ENCODE results near the gene CRLF1.

The CRLF1 gene

DNA sequence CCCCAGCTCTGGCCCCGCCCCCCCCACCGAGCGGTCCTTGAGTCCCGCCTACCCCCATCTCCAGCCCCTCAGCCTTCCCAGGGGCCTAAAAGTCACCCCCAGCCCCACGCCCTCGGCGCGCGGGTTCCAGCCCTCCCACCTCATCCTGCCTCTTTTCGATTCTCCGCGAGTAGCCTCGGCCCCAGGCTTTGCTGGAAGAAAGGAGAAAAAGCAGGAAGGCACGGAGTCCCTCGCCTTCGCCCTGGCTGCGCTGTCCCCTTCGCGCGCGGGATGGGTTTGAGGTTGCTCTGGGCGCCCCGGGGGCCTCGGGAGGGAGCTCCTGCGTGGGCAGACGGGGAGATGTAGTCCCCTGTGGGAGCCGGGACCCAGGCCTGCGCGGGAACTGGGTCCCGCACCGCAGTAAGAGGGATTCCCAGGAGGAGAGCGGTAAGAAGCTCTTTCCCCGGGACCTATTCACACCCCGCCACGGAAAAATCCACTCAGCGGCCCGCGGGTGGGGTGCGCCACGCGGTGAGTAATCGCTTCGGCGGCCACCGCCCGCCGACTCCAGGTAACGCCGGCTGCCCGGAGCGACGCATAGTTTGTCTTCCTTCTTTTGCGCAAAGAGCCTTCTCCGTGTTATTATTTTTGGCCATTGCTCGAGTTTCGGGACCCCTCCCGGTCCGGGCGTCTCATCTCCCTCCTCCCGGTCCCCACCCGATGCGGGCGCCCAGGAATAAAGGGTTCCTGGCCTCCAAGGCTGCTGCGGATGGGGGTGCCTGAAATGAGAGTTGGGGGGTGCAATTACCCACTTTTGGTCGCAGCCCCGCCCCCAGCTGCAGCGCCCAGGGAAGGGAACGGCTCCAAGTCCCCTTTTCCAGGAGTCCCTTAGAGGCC lies 865 bp upstream of the CRLF1 start:
- 0 out of 2 replicates have a peak overlapping the region, but pooled peaks have one; percentile 8 for H3K4me3 ChIP-seq (ENCODE audit: low read depth, low read length)
- TF ChIP-seq, protein P1, sequence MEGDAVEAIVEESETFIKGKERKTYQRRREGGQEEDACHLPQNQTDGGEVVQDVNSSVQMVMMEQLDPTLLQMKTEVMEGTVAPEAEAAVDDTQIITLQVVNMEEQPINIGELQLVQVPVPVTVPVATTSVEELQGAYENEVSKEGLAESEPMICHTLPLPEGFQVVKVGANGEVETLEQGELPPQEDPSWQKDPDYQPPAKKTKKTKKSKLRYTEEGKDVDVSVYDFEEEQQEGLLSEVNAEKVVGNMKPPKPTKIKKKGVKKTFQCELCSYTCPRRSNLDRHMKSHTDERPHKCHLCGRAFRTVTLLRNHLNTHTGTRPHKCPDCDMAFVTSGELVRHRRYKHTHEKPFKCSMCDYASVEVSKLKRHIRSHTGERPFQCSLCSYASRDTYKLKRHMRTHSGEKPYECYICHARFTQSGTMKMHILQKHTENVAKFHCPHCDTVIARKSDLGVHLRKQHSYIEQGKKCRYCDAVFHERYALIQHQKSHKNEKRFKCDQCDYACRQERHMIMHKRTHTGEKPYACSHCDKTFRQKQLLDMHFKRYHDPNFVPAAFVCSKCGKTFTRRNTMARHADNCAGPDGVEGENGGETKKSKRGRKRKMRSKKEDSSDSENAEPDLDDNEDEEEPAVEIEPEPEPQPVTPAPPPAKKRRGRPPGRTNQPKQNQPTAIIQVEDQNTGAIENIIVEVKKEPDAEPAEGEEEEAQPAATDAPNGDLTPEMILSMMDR (IDR thresholded peaks at IDR 0.05; ENCODE audit: low read depth, low read length), result no peak

DNA sequence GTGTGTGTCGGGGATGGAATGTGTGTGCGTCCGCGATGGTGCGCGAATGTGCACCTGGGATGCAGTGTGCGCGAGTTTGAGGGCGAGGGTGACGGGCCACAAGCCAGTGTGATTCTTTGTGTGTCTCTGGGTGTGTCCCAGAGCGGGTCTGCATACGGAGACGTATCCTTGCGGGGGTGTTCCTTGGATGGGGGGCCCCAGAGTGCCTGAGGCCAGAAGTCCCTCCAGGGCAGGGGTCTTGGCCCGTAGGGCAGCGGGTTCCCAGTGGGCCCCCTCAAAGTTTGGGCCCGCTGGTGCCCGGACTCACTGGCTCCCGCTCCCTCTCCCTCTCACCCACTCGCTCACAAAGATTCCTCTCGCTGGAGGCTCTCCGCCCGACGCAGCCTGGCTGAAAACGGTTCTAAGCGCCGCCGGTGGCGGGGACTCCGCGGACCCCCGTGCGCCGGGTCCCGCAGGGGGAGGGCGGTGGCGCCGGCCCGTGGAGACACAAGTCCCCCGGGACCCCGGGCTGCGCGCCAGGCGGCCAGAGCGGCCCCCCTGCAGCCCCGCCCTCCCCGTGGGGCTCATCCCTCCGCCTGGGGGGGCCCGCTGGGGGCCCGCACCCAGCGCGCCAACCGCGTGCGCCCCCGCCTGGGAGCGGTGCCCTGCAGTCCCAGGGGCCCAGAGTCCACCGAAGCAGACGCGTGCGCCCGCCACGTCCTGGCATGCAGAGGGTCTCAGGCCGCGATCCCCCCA lies 886 bp downstream of the CRLF1 start:
- TF ChIP-seq, protein P1 (IDR thresholded peaks at IDR 0.05; ENCODE audit: low read depth, low read length), result no peak
- no peak overlapping the region for H3K4me3 ChIP-seq (ENCODE audit: low read depth, low read length)

- no peak overlapping the region for H3K4me3 ChIP-seq (ENCODE audit: low read depth, low read length)
- TF ChIP-seq, protein P1 (IDR thresholded peaks at IDR 0.05; ENCODE audit: low read depth, low read length), result no peak
Measured at GRCh38 chr19:18605196-18605545, 1.4 kb downstream of the CRLF1 start.

DNA sequence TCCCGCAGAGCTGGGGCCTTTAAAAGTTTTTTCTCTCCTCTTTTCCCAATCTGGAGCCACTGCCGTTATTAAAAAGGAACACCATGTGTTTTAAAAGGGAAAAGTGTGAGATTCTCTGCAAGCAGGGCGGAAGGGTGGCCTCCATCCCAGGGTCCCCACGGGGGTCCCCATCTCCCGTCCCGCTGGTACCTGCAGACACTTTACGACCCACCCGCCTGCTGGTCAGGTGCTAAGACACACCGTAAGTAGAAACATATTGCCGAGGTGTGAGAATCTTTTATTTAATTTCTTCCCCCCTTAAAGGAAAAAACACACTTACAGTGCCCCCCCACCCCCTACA lies 1.8 kb downstream of the CRLF1 start:
- no peak overlapping the region for H3K4me3 ChIP-seq (ENCODE audit: low read depth, low read length)
- TF ChIP-seq, protein P1 (IDR thresholded peaks at IDR 0.05; ENCODE audit: low read depth, low read length), result no peak

DNA sequence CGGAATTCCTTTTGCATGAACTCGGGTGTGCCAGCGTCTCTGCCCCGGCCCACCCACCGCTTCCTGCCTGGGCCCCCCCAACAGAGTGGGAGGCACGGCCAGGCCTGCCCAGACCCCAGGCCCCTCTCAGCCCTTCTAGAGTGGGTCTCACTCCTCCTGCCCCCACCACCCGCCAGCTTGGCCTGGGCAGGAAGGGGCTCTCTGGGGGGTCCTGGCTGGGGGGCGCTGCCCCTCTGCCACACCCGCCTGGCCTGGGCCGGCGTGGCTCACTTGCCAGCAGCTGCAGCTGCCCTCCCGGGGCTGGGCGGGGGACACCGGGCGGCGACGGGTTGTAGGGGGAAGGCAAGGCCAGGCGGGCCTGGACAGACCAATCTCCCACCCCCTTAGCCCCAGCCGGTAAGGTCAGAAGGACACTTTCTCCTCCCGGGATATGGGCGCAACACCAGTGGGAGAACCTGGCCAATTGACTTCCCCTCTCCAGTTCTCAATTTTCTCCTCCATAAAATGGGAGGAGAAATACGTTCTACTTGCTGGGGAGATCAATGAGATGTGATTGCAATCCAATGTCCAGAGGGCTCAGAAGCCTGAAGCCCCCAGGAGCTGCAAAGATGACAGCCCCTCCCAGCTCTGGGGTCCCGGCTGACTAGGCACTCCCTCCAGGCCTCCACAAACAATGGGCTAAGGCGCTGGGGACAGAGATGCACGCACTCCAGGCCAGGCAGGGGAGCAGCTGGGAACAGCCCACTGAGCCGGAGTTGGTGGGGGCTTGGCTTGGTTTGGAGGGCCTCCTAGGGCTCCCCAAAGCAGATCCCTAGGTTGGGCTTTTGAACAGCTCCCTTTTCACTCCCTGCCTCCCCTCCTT lies 2.4 kb downstream of the CRLF1 start:
- TF ChIP-seq, protein P1 (IDR thresholded peaks at IDR 0.05; ENCODE audit: low read depth, low read length), result no peak
- no peak overlapping the region for H3K4me3 ChIP-seq (ENCODE audit: low read depth, low read length)

- TF ChIP-seq, protein P1 (IDR thresholded peaks at IDR 0.05; ENCODE audit: low read depth, low read length), result peak; percentile 48
- H3K4me3 ChIP-seq (ENCODE audit: low read depth, low read length), result no peak overlapping the region
Measured at GRCh38 chr19:18603255-18603957, 3.2 kb downstream of the CRLF1 start.
